HepG2 (cell line): Measurements from ENCODE around the gene RIPK3. TPM values are rescaled to one million over a fixed set of nuclear protein-coding genes. Genes with fewer than 3 reads are reported as not detected.
A peak's percentile ranks its signal among the peaks of the same experiment; 100 is the strongest.

Source experiments
- CHCHD3 ChIP-seq: sonication (generic); formaldehyde crosslinking; IDR thresholded peaks from 2 replicates; pipeline ENCODE4 v1.8.0; 2022; ENCODE audit warnings: mild to moderate bottlenecking, missing genetic modification reagents, moderate library complexity
- ETV5 ChIP-seq: IDR thresholded peaks from 2 replicates; pipeline ENCODE4 v1.6.1; 2018; ENCODE audit warnings: missing biosample characterization, missing genetic modification reagents, inconsistent platforms, borderline replicate concordance
- HNF1B ChIP-seq: sonication (generic); formaldehyde crosslinking; IDR thresholded peaks from 2 replicates; pipeline ENCODE4 v1.5.1; 2020; ENCODE audit warnings: mild to moderate bottlenecking, moderate library complexity, missing genetic modification reagents
- MXD3 ChIP-seq: IDR thresholded peaks from 2 replicates; pipeline ENCODE4 v1.6.1; 2016; ENCODE audit warnings: mild to moderate bottlenecking, missing biosample characterization, missing genetic modification reagents
- NRL ChIP-seq: sonication (generic); formaldehyde crosslinking; IDR thresholded peaks from 2 replicates; pipeline ENCODE4 v1.5.0; 2020; ENCODE audit warnings: missing genetic modification reagents, mild to moderate bottlenecking, moderate library complexity, borderline replicate concordance
- TRIM24 ChIP-seq: sonication (generic); formaldehyde crosslinking; IDR thresholded peaks from 2 replicates; pipeline ENCODE4 v1.8.0; 2022; ENCODE audit warnings: mild to moderate bottlenecking, missing genetic modification reagents
- ZKSCAN1 ChIP-seq: fragments of 150-350 bp; IDR thresholded peaks from 2 replicates; pipeline ENCODE4 v1.6.1; 2014; ENCODE audit warnings: low read length
- ZKSCAN5 ChIP-seq: sonication (generic); formaldehyde crosslinking; IDR thresholded peaks from 2 replicates; pipeline ENCODE4 v1.5.1; 2020; ENCODE audit warnings: mild to moderate bottlenecking, missing genetic modification reagents
- ZMYM4 ChIP-seq: sonication (generic); formaldehyde crosslinking; IDR thresholded peaks from 2 replicates; pipeline ENCODE4 v1.8.1; 2023; ENCODE audit warnings: mild to moderate bottlenecking, missing genetic modification reagents
- ZNF256 ChIP-seq: sonication (generic); formaldehyde crosslinking; conservative IDR thresholded peaks from 2 replicates; pipeline ENCODE4 v1.4.0; 2020; ENCODE audit warnings: missing genetic modification reagents
- ZNF275 ChIP-seq: sonication (generic); formaldehyde crosslinking; IDR thresholded peaks from 2 replicates; pipeline ENCODE4 v1.8.0; 2022; ENCODE audit warnings: missing genetic modification reagents, mild to moderate bottlenecking, inconsistent platforms, borderline replicate concordance
- ZNF446 ChIP-seq: sonication (generic); formaldehyde crosslinking; IDR thresholded peaks from 2 replicates; pipeline ENCODE4 v1.5.0; 2020; ENCODE audit warnings: mild to moderate bottlenecking, missing genetic modification reagents
- ZNF550 ChIP-seq: sonication (generic); formaldehyde crosslinking; IDR thresholded peaks from 2 replicates; pipeline ENCODE4 v1.4.0; 2020; ENCODE audit warnings: mild to moderate bottlenecking, missing genetic modification reagents, borderline replicate concordance
- ZNF660 ChIP-seq: sonication (generic); formaldehyde crosslinking; IDR thresholded peaks from 2 replicates; pipeline ENCODE4 v1.5.1; 2020; ENCODE audit warnings: mild to moderate bottlenecking, low read depth, missing genetic modification reagents, borderline replicate concordance
- ZNF766 ChIP-seq: sonication (generic); formaldehyde crosslinking; IDR thresholded peaks from 2 replicates; pipeline ENCODE4 v1.5.0; 2020; ENCODE audit warnings: missing genetic modification reagents, borderline replicate concordance
- ZNF883 ChIP-seq: sonication (generic); formaldehyde crosslinking; IDR thresholded peaks from 2 replicates; pipeline ENCODE4 v1.5.1; 2020; ENCODE audit warnings: mild to moderate bottlenecking, missing genetic modification reagents; ENCODE audit errors: not compliant biosample characterization
- polyA plus RNA-seq, 8 experiments: library from polyadenylated mRNA; depleted of rRNA in 3 of 8; stranded (reverse) in 7 of 8; unstranded in 1 of 8; fragments of >200 nt; fragmentation: Illumina TruSeq in 4 of 8; extraction: Trizol in 4 of 8; gene quantifications; 2 replicates each; pipeline versions ENCODE4 v1.2.1 to v1.2.3, GENCODE V29; 2011 to 2016; ENCODE audit warnings: low read depth in 4 of 8, missing spikeins in 1 of 8, mixed read lengths in 1 of 8; ENCODE audit not compliant: insufficient read depth in 1 of 8
- total RNA-seq, 5 experiments: library from RNA; depleted of rRNA; stranded (reverse); fragments of >200 nt; fragmentation: Illumina TruSeq; extraction: Trizol; gene quantifications; 2 replicates each; pipeline ENCODE4 v1.2.3, GENCODE V29; 2016; ENCODE audit warnings: low read depth in 1 of 5
- TF ChIP-seq, protein P1 (sequence below): sonication (generic); formaldehyde crosslinking; IDR thresholded peaks from 2 replicates; pipeline ENCODE4 v1.4.0; 2020; ENCODE audit warnings: missing genetic modification reagents
- TF ChIP-seq, protein P2 (sequence below): sonication (generic); formaldehyde crosslinking; IDR thresholded peaks from 2 replicates; pipeline ENCODE4 v1.4.0; 2020; ENCODE audit warnings: missing genetic modification reagents

RIPK3 gene
- total and polyA plus RNA-seq, 2 of the 13 experiments (the other 11 are each of a cell fraction or from before 2014, with no cell fraction given): not detected

DNA sequence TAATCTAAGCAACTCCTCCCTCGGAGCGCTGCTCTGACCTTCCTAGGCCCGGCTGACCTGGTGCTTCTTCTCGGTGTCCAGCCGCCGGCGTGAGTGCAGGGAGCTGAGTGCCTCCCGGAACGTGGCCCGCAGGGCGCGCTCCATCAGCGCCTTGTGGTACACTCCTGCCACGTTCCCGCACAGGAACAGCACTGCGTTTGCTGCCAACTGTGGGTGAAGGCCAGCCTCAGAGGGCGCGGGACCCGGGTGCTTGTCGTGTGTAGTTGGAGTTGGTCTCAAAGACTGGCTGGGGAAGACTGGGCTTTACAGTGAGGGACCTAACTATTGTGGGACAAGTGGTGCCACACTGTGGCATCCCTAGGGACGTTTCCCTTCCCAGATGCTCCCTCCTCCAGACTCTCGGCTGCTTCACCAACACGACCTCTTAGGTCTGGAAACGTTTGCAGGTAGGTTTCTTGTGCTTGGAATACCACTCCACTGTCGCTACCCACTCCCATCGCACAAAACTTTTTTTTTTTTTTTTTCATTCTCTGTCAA is 8.0 kb downstream of the RIPK3 start (continued):
- TF ChIP-seq, protein P1, sequence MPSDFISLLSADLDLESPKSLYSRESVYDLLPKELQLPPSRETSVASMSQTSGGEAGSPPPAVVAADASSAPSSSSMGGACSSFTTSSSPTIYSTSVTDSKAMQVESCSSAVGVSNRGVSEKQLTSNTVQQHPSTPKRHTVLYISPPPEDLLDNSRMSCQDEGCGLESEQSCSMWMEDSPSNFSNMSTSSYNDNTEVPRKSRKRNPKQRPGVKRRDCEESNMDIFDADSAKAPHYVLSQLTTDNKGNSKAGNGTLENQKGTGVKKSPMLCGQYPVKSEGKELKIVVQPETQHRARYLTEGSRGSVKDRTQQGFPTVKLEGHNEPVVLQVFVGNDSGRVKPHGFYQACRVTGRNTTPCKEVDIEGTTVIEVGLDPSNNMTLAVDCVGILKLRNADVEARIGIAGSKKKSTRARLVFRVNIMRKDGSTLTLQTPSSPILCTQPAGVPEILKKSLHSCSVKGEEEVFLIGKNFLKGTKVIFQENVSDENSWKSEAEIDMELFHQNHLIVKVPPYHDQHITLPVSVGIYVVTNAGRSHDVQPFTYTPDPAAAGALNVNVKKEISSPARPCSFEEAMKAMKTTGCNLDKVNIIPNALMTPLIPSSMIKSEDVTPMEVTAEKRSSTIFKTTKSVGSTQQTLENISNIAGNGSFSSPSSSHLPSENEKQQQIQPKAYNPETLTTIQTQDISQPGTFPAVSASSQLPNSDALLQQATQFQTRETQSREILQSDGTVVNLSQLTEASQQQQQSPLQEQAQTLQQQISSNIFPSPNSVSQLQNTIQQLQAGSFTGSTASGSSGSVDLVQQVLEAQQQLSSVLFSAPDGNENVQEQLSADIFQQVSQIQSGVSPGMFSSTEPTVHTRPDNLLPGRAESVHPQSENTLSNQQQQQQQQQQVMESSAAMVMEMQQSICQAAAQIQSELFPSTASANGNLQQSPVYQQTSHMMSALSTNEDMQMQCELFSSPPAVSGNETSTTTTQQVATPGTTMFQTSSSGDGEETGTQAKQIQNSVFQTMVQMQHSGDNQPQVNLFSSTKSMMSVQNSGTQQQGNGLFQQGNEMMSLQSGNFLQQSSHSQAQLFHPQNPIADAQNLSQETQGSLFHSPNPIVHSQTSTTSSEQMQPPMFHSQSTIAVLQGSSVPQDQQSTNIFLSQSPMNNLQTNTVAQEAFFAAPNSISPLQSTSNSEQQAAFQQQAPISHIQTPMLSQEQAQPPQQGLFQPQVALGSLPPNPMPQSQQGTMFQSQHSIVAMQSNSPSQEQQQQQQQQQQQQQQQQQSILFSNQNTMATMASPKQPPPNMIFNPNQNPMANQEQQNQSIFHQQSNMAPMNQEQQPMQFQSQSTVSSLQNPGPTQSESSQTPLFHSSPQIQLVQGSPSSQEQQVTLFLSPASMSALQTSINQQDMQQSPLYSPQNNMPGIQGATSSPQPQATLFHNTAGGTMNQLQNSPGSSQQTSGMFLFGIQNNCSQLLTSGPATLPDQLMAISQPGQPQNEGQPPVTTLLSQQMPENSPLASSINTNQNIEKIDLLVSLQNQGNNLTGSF (CRISPR knock-in tag): peak; percentile 25; the same call in 1 of the 2 replicates
- TF ChIP-seq ZNF275 (CRISPR knock-in tag): 0 out of 2 replicates have a peak, but pooled peaks have one; percentile 61
- TF ChIP-seq, protein P2, sequence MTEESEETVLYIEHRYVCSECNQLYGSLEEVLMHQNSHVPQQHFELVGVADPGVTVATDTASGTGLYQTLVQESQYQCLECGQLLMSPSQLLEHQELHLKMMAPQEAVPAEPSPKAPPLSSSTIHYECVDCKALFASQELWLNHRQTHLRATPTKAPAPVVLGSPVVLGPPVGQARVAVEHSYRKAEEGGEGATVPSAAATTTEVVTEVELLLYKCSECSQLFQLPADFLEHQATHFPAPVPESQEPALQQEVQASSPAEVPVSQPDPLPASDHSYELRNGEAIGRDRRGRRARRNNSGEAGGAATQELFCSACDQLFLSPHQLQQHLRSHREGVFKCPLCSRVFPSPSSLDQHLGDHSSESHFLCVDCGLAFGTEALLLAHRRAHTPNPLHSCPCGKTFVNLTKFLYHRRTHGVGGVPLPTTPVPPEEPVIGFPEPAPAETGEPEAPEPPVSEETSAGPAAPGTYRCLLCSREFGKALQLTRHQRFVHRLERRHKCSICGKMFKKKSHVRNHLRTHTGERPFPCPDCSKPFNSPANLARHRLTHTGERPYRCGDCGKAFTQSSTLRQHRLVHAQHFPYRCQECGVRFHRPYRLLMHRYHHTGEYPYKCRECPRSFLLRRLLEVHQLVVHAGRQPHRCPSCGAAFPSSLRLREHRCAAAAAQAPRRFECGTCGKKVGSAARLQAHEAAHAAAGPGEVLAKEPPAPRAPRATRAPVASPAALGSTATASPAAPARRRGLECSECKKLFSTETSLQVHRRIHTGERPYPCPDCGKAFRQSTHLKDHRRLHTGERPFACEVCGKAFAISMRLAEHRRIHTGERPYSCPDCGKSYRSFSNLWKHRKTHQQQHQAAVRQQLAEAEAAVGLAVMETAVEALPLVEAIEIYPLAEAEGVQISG (CRISPR knock-in tag): peak; percentile 0; the same call in 1 of the 2 replicates
- TF ChIP-seq HNF1B: peak; percentile 80
- peak; percentile 66; the same call in 1 of the 2 replicates for TF ChIP-seq TRIM24 (CRISPR knock-in tag)
- TF ChIP-seq ZNF766 (CRISPR knock-in tag): peak; percentile 79; the same call in 1 of the 2 replicates
- TF ChIP-seq MXD3 (CRISPR knock-in tag): no peak
- 0 out of 2 replicates have a peak, but pooled peaks have one; percentile 19 for TF ChIP-seq CHCHD3 (CRISPR knock-in tag)
- 0 out of 2 replicates have a peak, but pooled peaks have one; percentile 39 for TF ChIP-seq ZKSCAN5 (CRISPR knock-in tag)
- TF ChIP-seq ZNF446 (CRISPR knock-in tag): no peak
- no peak for TF ChIP-seq ETV5 (CRISPR knock-in tag)
- 0 out of 2 replicates have a peak, but pooled peaks have one; percentile 12 for TF ChIP-seq ZNF660 (CRISPR knock-in tag)
- no peak for TF ChIP-seq ZKSCAN1
- TF ChIP-seq NRL: no peak
- peak; percentile 22; the same call in 1 of the 2 replicates for TF ChIP-seq ZNF256 (CRISPR knock-in tag)
- TF ChIP-seq ZMYM4 (CRISPR knock-in tag): no peak
- peak; percentile 87 for TF ChIP-seq ZNF550
- TF ChIP-seq ZNF883 (CRISPR knock-in tag): no peak
